ENCODE results near the gene LAMA1.
"Not testable (repeated sequence)": the region's sequence is repeated elsewhere in the genome, so short reads cannot be mapped to it uniquely, and the experiment has no call there.

Gene LAMA1, protein sequence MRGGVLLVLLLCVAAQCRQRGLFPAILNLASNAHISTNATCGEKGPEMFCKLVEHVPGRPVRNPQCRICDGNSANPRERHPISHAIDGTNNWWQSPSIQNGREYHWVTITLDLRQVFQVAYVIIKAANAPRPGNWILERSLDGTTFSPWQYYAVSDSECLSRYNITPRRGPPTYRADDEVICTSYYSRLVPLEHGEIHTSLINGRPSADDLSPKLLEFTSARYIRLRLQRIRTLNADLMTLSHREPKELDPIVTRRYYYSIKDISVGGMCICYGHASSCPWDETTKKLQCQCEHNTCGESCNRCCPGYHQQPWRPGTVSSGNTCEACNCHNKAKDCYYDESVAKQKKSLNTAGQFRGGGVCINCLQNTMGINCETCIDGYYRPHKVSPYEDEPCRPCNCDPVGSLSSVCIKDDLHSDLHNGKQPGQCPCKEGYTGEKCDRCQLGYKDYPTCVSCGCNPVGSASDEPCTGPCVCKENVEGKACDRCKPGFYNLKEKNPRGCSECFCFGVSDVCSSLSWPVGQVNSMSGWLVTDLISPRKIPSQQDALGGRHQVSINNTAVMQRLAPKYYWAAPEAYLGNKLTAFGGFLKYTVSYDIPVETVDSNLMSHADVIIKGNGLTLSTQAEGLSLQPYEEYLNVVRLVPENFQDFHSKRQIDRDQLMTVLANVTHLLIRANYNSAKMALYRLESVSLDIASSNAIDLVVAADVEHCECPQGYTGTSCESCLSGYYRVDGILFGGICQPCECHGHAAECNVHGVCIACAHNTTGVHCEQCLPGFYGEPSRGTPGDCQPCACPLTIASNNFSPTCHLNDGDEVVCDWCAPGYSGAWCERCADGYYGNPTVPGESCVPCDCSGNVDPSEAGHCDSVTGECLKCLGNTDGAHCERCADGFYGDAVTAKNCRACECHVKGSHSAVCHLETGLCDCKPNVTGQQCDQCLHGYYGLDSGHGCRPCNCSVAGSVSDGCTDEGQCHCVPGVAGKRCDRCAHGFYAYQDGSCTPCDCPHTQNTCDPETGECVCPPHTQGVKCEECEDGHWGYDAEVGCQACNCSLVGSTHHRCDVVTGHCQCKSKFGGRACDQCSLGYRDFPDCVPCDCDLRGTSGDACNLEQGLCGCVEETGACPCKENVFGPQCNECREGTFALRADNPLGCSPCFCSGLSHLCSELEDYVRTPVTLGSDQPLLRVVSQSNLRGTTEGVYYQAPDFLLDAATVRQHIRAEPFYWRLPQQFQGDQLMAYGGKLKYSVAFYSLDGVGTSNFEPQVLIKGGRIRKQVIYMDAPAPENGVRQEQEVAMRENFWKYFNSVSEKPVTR (N-terminal part only)

DNA sequence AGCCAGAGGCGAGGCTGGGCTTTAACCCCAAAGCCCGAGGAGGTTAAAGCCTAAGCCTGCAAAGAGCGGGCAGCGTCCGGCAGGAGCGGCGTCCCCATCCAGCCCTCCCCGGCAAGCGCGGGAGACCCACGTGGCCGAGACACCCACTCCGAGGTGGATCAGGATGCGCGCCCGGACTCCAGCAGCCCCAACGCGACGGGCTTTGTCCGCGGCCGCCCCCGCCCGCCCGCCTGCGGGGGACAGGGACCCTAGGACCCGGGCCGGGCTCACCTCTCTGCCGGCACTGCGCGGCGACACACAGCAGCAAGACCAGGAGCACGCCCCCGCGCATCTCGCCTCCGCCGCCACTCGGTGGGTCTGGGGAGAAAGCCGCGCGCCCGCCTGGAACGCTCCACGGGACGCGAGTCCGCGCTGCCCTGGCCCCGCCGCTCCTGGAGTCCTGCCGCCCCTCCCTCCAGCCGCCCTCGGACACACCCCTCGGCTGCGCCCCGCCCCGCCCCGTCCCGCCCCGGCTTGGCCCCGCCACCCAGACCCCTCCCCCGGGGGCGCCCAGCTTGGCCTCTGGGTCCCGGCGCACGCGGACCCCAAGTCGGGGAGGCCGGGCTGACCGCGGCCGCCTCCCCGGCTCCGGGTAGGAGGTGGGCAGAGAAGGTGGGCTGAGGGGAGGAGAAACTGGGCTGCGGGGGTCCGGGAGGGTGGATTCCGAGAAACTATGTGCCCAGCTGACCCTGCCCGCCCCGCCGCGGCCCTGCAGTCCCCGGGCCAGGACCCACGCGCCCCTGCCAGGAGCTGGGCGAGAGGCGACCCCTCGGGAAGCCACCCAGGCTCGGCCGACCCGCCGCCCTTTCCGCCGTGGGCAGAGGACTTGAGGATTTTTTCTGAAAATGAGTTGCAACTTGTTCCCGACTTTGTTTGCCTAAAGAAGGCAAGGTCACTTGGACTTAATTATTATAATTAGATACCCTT, at the start of gene LAMA1:
Gene LAMA1, minus strand, starts transcription at position 408 of the 966 bp plus-strand sequence. Its CDS starts 77 bp downstream, at position 331.
- DNase-seq, result no peak

DNA sequence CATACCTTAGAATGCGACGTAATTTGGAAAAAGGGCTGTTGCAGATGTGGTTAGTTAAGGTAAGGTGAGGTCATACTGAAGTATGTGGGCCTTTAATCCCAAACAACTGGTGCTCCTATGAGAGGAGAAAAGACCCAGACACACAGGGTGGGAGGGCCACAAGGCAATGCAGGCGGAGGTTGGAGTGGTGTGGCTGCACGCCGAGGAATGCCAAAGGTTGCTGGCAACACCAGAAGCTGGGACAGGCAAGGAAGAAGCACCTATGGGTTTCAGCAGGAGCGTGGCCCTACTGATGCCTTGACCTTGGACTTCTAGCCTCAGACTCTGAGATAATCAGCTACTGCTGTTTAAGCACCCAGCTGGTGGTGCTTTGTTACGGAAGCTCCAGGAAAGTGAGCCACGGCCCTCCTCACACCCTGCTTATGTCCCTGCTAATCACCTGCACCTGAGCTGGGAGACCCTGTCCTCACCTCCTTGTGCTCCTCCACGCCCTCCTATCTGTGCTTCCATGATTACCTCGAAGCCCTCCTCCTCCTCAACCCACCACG, 48.3 kb upstream of the LAMA1 start:
- no peak for DNase-seq

DNA sequence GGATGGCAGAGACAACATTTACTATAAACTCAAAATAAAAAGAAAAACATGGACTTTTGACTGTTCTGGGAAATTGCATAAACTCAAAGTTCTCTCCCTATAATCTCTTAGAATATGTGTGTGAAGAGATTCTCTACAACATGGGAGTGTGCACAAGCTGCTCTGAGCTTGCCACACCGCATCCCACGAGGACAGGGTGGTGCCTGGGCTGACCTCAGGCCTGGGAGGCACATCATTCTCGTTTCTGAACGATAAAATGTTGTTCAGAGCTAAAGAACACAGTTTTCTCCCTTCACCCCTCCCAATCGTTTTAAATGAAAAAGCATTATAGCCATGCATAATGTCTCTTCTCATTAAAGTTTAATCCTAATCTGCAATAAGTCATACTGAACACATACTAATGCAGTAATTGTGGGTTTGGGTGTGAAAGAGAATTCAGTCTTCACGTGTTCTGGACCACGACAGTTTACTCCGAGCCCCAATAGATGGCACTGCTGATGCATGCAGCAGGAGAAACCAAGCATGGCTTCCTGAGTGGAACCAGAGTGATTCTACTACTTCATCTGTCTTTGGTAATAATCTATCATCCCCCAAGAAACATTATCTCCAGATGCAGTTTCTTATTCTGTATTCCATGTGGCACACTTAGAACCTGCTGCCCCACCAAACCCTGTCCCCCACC, 46.9 kb upstream of the LAMA1 start:
- DNase-seq, result no peak

DNA sequence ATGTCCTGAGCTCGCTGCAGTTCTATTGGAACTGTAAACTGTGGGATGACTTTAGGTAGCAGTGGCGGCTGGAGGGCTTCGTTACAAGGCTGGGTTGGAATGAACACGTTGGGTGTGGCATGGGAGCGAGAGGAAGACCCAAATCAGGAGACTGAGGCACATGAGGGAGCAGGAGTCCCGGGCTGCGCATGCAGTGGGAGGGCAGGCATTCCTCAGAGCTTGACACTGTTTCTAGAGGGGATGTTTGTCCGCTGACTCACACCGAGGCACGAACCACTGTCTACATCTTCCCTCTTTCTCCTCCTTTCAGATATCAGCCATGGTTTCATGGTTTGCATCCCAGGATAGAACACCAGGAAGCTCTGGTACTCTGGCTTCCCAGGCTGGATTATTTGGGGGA, 40.6 kb upstream of the LAMA1 start:
- no peak for DNase-seq

DNA sequence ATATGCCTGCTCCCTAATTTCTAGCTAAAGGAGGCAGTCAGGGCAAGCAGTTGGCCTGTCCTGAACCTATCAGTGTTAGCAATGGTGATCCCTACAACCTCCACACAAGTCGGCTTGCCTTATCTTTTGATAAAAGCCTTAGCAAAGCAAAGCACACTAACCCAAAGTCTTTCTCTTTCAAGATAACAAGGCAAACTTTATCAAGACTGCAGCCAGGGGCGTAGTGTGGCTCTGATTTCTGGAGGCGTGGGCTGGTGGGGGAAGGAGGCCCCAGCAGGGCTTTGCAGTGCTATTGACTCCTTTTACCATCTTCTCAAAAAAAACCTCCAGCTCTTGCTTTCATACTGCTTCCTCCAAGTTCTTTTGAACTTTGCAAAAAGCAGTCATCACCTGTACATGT, 40.2 kb upstream of the LAMA1 start:
- no peak for DNase-seq

DNA sequence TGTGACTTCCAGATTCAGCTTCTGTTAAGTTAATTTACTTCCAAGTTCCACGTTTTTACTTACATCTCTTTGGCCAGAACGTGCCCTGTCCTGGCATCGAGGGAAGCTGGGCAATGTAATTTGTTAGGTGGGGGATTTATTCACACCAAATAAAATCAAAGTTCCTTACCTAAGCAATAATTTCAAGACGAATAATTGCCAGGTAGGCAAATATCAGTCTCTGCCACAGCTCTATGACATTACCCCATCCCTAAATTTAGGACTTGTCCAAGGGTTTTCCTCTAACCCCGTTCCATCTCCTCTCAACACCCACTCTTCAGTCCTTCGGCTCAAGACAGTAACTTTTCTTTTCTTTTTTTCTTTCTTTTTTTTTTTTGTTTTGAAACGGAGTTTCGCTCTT, 38.3 kb upstream of the LAMA1 start:
- no peak for DNase-seq

DNA sequence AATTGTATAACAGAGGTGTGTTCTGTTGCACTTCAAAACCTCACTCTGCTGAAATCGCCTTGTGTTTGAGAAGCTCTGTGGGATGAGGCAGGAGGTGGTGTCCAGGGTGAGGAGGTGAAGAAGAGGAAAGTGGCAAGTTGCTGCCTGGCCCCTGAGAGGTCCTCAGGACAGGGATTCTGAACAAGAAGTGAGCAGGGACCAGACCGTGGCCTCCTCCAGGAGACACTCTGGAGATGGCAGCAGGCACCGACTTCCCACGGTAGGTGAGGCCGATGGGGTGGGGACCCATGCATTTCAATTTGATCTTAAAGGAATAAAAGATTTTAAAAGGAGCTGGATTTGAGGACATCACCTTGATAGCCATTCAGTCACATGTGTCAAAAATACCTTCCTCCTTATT, 37.5 kb upstream of the LAMA1 start:
- no peak for DNase-seq

DNA sequence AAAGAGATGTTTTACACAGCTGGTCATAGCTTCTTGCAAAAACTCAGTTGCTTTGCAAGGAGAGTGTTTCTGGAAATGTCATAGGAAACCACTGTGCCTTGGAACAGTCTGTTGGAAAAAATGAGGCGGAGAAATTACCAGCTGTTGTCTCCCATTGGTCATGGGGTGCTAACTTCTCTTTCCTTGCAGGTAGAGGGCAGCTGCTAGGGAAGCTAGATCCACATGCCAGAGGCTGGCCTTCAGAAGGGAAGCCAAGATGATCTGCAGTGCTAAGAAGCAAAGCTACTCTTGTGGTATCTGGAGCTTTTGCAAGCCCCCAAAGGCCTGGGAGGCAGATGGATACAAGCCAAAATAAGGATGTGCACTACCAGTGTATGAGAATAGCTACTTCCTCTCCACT, 34.8 kb upstream of the LAMA1 start:
- no peak for DNase-seq

DNA sequence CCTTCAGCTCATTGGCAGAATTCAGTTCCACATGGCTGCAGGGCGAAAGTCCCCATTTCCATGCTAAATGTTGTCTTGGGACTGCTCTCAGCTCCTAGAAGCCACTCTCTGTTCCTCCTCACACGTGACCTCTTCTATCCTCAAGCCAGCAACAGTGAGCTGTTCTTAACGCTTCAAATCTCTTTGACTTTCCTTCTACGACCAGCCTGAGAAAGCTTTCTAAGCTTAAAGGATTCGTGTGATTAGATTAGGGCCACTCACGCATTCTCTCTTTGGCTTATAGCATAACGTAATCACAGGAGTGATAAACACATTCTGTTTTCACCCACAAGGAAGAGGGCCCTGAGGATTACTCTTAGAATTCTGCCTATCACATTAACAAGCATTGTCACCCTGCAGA, 29.8 kb upstream of the LAMA1 start:
- DNase-seq, result no peak

DNA sequence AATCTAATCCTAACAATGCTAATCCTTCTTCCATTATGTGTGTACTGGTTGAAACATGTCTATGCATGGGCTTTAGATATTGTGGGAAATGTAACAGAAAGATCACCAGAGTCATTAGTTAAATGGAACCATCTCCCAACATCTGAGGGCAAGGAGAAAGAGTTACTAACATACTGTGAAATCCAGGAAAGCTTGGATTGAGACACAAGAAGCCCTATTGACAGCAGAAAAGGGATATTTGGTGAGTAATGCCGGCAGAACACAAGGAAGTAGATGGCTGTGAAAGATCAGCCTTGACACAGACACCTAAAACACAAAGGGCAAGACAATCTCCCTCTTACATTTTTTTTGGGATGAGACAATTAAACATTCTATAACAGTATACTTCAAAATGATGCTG, 28.5 kb upstream of the LAMA1 start:
- DNase-seq, result no peak

DNA sequence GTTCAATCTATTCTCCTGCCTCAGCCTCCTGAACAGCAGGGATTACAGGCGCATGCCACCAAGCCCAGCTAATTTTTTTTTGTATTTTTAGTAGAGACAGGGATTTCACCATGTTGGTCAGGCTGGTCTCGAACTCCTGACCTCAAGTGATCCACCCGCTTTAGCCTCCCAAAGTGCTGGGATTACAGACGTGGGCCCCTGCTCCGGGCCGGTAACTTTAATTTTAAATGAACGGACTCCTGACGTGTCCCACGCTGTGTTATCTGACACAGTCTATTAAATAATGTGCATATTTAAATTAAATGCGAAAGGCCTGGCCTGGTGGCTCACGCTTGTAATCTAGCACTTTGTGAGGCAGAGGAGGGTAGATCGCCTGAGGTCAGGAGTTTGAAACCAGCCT, 27.3 kb upstream of the LAMA1 start:
- not testable (repeated sequence) for DNase-seq

DNA sequence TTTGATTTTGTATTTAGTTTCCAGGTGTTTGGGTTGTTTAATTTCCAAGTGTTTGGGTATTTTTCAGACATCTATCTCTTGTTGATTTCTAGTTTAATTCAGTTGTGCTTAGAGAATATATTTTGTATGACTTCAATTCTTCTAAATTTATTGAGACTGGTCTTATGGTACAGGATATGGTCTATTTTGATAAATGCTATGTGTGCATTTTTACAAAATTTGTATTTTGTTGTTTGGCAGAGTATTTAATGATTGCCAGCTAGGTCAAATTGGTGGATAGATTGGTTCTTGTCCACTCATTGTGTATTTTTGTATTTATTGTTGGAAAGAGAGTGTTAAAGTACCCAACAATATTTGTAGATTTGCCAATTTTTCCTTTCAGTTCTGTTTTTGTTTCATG, 23.7 kb upstream of the LAMA1 start:
- DNase-seq, result no peak

DNA sequence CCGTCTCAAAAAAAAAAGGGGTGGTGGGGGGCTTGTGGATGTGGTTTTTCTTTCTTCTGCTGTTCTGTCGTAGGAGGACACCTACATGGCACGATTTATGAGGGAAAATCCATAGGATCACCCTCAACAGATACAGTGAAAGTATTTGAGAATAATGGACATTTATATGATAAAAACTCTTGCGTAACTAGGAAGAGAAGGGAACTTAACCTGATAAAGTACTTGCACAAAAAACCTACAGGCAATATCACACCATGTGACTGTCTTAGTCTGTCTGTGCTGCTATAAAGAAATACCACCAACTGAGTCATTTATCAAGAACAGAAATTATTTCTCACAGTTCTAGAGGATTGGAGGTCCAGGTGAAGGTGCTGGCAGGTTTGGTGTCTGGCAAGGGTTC, 21.8 kb upstream of the LAMA1 start:
- no peak for DNase-seq

DNA sequence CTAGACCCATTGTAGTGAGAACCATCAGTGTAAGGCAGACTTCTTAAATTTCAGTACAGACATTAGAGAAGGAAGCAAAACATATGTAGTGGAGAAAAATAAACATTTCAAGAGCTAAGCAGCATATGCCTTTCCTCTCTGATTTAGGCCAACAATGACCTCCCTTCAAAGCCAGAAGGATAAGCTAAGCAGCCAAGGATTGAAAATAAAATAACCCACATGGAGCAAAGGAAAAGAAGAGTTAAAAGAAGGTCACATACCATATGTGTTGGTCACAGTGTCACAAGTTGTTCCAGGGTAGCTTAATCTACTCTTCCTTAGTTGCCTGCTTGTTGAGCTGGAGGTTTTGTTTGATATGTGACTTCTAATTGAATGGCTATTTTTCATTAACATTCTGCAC, 15.6 kb upstream of the LAMA1 start:
- DNase-seq, result no peak

DNA sequence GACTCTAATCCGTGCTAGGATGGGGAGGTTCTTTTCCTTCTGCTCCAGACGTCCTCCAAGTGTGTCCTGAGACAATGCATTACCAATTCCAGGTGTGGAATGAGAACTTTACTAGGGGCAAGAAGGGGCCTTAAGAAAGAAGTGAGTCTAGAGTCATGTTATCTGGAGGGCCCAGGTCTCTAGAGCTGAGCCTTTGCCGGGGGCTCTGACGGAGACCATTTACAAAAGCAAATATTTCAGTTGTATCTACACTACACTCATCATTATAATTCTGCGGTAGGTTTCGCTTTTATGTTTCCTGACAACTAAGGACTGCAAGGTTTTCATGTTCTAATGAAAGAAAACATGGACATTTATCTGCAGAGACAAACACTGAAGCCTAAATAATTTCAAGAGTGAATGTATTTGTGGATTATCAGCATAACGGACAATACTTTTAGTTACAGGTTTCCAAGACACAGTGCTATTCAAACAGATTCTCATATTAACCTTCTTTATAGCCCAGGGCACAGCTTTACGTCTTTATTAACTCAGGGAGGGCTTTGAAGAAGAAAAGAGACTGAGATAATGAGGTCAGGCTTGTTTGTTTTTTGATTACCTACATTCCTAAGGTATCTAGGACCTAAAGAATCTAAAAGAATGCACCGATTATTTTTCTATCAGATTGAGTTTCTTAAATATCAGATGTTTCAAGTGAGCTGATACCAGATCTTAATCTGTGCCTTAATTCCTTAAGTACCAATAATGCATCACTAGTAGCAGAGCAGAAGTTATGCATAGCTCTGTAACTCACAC, 15.0 kb upstream of the LAMA1 start:
- DNase-seq, result no peak

DNA sequence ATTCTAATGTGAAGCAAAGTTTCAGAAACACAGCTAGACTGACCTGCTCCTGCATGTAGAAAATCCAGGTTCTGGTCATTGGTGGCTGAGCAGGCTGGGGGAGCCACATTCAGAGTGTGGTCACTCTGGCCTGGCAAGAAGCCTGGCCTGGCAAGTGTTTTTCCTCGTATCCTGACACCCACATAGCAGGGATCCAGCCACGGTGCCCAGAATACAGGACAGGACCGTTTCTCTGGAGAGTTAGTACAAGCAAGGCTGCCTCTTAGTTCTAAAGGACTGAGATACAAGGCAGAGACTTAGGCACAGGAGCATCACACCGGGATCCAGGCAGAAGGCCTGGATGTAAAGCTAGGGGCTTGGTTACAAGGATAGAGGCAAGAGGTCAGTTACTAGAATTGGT, 4.8 kb upstream of the LAMA1 start:
- DNase-seq, result no peak

DNA sequence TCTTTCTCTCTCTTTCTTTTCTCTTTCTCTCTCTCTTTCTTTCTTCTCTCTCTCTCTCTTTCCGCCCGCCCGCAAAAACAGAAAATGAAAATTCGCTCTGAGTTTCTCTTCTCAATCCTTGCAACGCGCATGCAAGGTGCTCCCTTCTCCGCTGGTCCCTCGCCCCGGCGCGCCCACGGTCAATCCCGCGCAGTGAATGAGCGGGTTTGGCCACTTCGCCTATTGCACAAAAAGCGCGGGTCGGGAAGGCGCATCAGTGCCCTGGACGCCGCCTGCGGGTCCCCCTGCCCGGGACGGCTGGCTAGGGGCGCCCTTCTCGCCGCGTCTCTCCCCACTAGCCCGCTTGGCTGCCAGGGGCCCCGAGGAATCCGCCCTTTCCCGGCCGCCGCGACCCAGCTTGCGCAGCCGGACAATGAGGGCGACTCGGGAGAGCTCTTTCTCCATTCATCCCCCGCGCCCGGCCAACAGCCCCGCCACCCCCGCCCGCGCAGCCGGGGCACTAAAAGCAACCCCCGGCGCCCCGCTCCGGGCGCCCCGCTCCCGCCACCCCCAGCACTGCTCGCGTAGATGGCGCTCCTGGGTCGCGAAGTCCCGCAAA, 706 bp downstream of the LAMA1 start:
- DNase-seq, result no peak

DNA sequence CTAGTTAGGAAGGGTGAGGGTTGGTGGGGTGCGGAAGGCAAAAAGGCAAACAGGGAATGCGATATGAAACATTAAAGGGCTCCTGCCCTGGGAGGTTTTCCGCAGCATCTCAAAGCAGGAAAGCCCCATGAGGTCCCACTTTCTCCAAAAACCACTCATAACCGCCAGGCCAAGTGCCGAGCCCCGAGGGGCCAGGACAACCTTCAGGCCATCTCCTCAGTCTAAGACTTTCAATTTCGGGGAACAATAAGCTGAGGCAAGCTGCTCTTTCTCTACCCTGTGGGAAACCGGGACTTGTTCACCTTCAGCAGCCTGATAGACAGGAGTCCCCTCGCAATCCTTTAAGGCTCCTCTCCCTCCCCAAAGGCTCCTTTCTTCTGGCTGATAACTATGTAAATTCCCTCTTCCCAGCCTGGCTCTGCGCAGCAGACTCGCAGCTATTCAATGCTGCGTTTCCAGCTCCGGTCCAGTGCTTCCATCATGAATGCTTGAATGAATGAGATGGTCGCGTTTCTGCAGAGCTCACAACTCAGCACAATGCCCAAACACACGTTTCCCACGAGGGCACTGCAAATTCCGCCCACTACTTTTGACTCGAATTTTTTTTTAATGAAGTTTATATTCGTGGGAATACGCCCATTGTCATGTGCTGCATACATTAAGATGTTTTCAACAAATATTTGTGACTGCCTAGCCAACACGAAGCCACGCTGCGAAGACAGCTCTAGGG, 1.4 kb downstream of the LAMA1 start:
- DNase-seq, result no peak

DNA sequence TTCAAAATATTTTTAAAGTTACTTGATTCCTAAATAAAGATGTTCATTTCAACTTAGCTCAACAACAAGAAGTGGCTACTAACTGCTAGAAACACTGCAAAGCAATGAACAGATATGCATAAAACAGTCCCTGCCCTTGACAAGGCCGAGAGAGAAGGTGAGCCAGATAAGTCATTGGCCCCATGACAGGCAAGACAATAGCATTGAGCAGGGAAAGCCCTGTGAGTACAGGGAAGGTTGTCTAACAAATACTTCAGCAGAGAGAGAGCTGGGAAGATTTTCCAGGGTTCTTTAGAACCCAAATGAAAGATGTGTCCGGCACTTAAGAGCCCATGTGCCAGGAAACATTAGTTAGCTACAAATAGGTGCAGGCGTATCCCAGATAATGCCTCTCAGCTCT, 4.7 kb downstream of the LAMA1 start:
- DNase-seq, result no peak
